Hepatocyte (in vitro differentiated cells): Measurements from ENCODE around the gene DIPK1B. TPM values are rescaled to one million over a fixed set of nuclear protein-coding genes. Genes with fewer than 3 reads are reported as not detected.
"Not testable (repeated sequence)": the region's sequence is repeated elsewhere in the genome, so short reads cannot be mapped to it uniquely, and the experiment has no call there.

ENCODE experiments used
- DNase-seq: peaks from one replicate; pipeline ENCODE4 v3.0.0-alpha.2; 2016; ENCODE audit warnings: low spot score
- H2AFZ ChIP-seq: fragments of 200-600 bp; sonication (generic); 2 replicates; pipeline ENCODE4 v1.6.0; 2016; ENCODE audit warnings: antibody characterized with exemption, mild to moderate bottlenecking
- H3K27ac ChIP-seq: fragments of 200-600 bp; sonication (generic); 2 replicates; pipeline ENCODE4 v1.5.1; 2016; ENCODE audit warnings: mild to moderate bottlenecking
- H3K27me3 ChIP-seq: fragments of 200-600 bp; sonication (generic); 2 replicates; pipeline ENCODE4 v1.6.1; 2016
- H3K36me3 ChIP-seq: fragments of 200-600 bp; sonication (generic); replicated peaks from 2 replicates; pipeline ENCODE4 v1.5.1; 2016; ENCODE audit warnings: low read depth; ENCODE audit not compliant: insufficient read depth
- H3K4me1 ChIP-seq: fragments of 200-600 bp; sonication (generic); 2 replicates; pipeline ENCODE4 v1.5.1; 2016; ENCODE audit warnings: mild to moderate bottlenecking, moderate library complexity; ENCODE audit not compliant: insufficient read depth
- H3K4me2 ChIP-seq: fragments of 200-600 bp; sonication (generic); 2 replicates; pipeline ENCODE4 v1.6.0; 2016
- H3K4me3 ChIP-seq: fragments of 200-600 bp; sonication (generic); 2 replicates; pipeline ENCODE4 v1.5.1; 2016; ENCODE audit warnings: mild to moderate bottlenecking
- H3K79me2 ChIP-seq: fragments of 200-600 bp; sonication (generic); 2 replicates; pipeline ENCODE4 v1.6.0; 2017; ENCODE audit warnings: mild to moderate bottlenecking
- H3K9me2 ChIP-seq: fragments of 200-600 bp; sonication (generic); replicated peaks from 2 replicates; pipeline ENCODE4 v1.6.0; 2017; ENCODE audit warnings: mild to moderate bottlenecking; ENCODE audit not compliant: insufficient read depth
- H3K9me3 ChIP-seq: fragments of 200-600 bp; sonication (generic); 2 replicates; pipeline ENCODE4 v1.5.1; 2016; ENCODE audit warnings: low read depth, mild to moderate bottlenecking
- H4K20me1 ChIP-seq: fragments of 200-600 bp; sonication (generic); 2 replicates; pipeline ENCODE4 v1.6.0; 2016; ENCODE audit warnings: mild to moderate bottlenecking; ENCODE audit not compliant: insufficient read depth, poor library complexity, severe bottlenecking
- EZH2 ChIP-seq: fragments of 200-600 bp; sonication (generic); IDR thresholded peaks from 2 replicates; pipeline ENCODE4 v1.6.1; 2016; ENCODE audit warnings: antibody characterized with exemption, mild to moderate bottlenecking, borderline replicate concordance
- EZH2phosphoT487 ChIP-seq: fragments of 200-600 bp; sonication (generic); IDR thresholded peaks from one replicate; pipeline ENCODE4 v1.6.1; 2018; ENCODE audit warnings: antibody characterized with exemption, mild to moderate bottlenecking, low read depth, moderate library complexity; ENCODE audit not compliant: unreplicated experiment, severe bottlenecking
- WGBS: methylation state at CpG from one replicate; pipeline ENCODE4 v1.1.6; 2016; ENCODE audit warnings: low lambda C conversion rate; ENCODE audit errors: missing lambda C conversion rate; 5-methylcytosine and 5-hydroxymethylcytosine counted together
- polyA plus RNA-seq: library from polyadenylated mRNA; unstranded; fragments of >200 nt; fragmentation: Nextera tagmentation; extraction: Ambion mirVana; gene quantifications from 2 replicates; pipeline ENCODE4 v1.2.1, GENCODE V29; 2016
- total RNA-seq: library from RNA; depleted of rRNA; stranded (reverse); fragments of >200 nt; gene quantifications from 2 replicates; pipeline ENCODE4 v1.2.3, GENCODE V29; 2014
- TF ChIP-seq, protein P1 (sequence below): fragments of 200-600 bp; sonication (generic); IDR thresholded peaks from 2 replicates; pipeline ENCODE4 v1.5.1; 2016; ENCODE audit warnings: antibody characterized with exemption, mild to moderate bottlenecking; ENCODE audit not compliant: poor library complexity

The DIPK1B gene
- total and polyA plus RNA-seq, 2 experiments from 2014 or later, result 33.3 to 39.4 TPM

DNA sequence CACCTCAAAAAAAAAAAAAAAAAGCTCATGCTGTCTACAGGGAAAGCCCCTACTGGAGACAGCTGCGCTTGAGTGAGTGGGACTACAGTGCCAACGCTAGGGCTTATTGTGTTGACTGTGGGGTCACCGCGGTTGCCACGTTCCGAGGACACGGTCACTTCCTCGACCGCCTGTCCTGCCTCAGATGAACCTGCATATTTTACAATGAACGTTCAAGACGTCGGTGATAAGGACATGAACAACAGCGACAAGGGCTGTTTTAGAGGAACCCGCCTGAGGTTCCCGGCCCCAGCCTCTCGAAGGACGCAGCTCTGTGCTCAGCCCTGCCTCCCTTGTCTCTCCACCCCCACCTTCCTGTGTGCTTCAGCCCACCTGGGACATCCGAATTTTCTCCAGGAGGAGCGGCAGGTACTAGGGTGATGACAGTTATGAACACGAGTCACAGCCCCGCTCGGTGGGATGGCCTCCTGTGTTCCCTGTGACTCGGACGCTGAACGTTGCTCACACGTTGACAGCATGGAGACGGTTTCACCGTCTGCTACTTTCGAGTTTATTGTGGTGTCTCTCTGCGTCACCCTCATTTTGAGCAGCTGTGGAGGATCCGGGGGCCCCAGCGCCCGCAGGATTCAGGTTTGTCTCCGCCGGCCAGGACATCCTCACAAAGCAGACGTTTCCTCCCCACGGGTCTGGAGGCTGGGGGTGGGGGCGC, 11.3 kb upstream of the DIPK1B start:
- H3K27ac ChIP-seq, result no peak overlapping the region
- no peak overlapping the region for H2AFZ ChIP-seq
- H3K36me3 ChIP-seq, result no peaks in the 10 kb centered on the region
- no peak for DNase-seq
- H3K79me2 ChIP-seq, result no peaks in the 10 kb centered on the region
- no peak for TF ChIP-seq EZH2
- no peak for TF ChIP-seq EZH2phosphoT487
- TF ChIP-seq, protein P1, sequence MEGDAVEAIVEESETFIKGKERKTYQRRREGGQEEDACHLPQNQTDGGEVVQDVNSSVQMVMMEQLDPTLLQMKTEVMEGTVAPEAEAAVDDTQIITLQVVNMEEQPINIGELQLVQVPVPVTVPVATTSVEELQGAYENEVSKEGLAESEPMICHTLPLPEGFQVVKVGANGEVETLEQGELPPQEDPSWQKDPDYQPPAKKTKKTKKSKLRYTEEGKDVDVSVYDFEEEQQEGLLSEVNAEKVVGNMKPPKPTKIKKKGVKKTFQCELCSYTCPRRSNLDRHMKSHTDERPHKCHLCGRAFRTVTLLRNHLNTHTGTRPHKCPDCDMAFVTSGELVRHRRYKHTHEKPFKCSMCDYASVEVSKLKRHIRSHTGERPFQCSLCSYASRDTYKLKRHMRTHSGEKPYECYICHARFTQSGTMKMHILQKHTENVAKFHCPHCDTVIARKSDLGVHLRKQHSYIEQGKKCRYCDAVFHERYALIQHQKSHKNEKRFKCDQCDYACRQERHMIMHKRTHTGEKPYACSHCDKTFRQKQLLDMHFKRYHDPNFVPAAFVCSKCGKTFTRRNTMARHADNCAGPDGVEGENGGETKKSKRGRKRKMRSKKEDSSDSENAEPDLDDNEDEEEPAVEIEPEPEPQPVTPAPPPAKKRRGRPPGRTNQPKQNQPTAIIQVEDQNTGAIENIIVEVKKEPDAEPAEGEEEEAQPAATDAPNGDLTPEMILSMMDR, result no peak
- no peaks in the 10 kb centered on the region for H4K20me1 ChIP-seq
- H3K4me1 ChIP-seq, result peaks cover 25% of the 10 kb centered on the region
- H3K4me3 ChIP-seq, result no peak overlapping the region
- 72% methylated on average over 37 of the region's 38 CpGs for WGBS
- H3K9me3 ChIP-seq, result no peaks in the 10 kb centered on the region
- H3K27me3 ChIP-seq, result no peaks in the 10 kb centered on the region
- H3K4me2 ChIP-seq, result no peak overlapping the region
- H3K9me2 ChIP-seq, result no peaks in the 10 kb centered on the region

DNA sequence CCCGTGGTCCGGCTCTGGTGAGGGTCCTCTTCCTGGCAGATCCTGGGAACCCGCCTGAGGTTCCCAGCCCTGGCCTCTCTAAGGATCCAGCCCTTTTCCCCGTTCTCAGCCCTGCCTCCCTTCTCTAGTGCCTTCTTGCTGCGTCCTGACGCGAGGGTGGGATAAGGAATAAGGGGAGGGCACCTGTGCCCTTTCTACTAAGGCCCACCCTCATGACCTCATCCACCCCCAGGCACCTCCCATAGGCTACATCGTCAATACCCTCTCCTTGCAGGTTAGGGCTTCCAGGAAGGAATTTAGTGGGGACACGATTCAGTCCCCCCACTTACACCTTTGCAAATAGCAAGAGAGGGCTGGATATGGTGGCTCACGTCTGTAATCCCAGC, 10.7 kb upstream of the DIPK1B start:
- 78% methylated on average over 10 of the region's 10 CpGs for WGBS
- H4K20me1 ChIP-seq, result no peaks in the 10 kb centered on the region
- H3K27ac ChIP-seq, result no peak overlapping the region
- H3K4me3 ChIP-seq, result no peak overlapping the region
- DNase-seq, result no peak
- no peaks in the 10 kb centered on the region for H3K9me3 ChIP-seq
- no peak for TF ChIP-seq EZH2phosphoT487
- TF ChIP-seq, protein P1, result no peak
- TF ChIP-seq EZH2, result no peak
- H2AFZ ChIP-seq, result no peak overlapping the region
- no peaks in the 10 kb centered on the region for H3K9me2 ChIP-seq
- H3K4me2 ChIP-seq, result no peak overlapping the region
- peaks cover 25% of the 10 kb centered on the region for H3K4me1 ChIP-seq
- no peaks in the 10 kb centered on the region for H3K79me2 ChIP-seq
- H3K27me3 ChIP-seq, result no peaks in the 10 kb centered on the region
- H3K36me3 ChIP-seq, result no peaks in the 10 kb centered on the region

DNA sequence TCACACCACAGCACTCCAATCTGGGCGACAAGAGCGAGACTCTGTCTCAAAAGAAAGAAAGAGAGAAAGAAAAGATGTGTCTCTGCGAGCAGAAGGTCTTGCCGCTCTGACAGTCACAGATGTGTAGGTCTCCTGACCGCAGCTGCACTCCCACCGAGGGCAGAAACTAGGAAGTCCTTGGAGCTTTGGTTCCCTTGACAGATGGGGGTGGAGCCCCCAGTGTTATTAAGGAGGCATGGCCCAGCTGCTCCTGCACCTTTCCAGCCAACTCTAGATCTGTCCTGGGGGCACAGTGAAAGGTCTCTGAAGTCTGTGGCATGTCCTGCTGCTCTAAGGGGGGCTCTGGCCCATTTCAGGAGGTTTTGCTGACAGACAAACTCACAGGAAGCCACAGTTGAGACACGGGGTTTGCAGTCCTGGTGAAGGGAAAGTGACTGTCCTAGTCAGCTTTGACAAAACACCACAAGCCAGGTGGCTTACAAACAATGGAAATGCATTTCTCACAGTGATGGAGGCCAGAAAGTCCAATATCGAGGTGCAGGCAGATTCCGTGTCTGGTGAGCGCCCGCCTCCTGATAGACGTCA, 9.0 kb upstream of the DIPK1B start:
- H3K27ac ChIP-seq, result no peak overlapping the region
- no peaks in the 10 kb centered on the region for H3K79me2 ChIP-seq
- peaks cover 15% of the 10 kb centered on the region for H3K4me1 ChIP-seq
- H2AFZ ChIP-seq, result no peak overlapping the region
- no peak overlapping the region for H3K4me3 ChIP-seq
- H3K9me2 ChIP-seq, result no peaks in the 10 kb centered on the region
- WGBS, result 84% methylated on average over 12 of the region's 12 CpGs
- no peaks in the 10 kb centered on the region for H3K27me3 ChIP-seq
- H4K20me1 ChIP-seq, result no peaks in the 10 kb centered on the region
- no peaks in the 10 kb centered on the region for H3K36me3 ChIP-seq
- H3K4me2 ChIP-seq, result no peak overlapping the region
- DNase-seq, result no peak
- TF ChIP-seq, protein P1, result no peak
- TF ChIP-seq EZH2phosphoT487 (no peak), EZH2 (no peak)
- no peaks in the 10 kb centered on the region for H3K9me3 ChIP-seq

DNA sequence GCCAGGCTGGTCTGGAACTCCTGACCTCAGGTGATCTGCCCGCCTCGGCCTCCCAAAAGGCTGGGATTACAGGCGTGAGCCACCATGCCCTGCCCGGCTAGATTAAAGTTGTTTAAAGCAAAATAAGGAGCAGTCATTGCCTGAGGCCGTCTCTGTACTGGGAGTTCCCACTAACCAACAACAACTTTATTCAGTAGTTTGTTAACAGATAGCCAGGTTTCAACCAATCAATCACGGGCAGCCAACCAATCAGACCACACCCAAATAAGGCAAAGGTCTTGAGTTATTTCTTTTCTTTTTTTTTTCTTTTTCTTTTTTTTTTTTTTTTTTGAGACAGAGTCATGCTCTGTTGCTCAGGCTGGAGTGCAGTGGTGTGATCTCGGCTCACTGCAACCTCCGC, 7.6 kb upstream of the DIPK1B start:
- H3K9me2 ChIP-seq, H4K20me1 ChIP-seq, H3K27me3 ChIP-seq, H3K4me1 ChIP-seq, H2AFZ ChIP-seq, H3K36me3 ChIP-seq, H3K79me2 ChIP-seq, H3K4me2 ChIP-seq, H3K27ac ChIP-seq, H3K4me3 ChIP-seq, DNase-seq, H3K9me3 ChIP-seq: not testable (repeated sequence)
- 87% methylated on average over 8 of the region's 8 CpGs for WGBS
